HG02840 (cell line): Measurements from ENCODE around the gene TMEM121.

Experiments
- ATAC-seq: cut with Tn5 transposase; IDR thresholded peaks from one replicate; pipeline ENCODE4 v1.9.1; 2021; ENCODE audit warnings: mild to moderate bottlenecking, moderate library complexity, moderate number of reproducible peaks; ENCODE audit not compliant: unreplicated experiment, low FRiP score

The TMEM121 gene

GRCh38 chr14:105497671-105498429 lies 28.5 kb upstream of the TMEM121 start:
- ATAC-seq, result no peak

GRCh38 chr14:105498430-105499255 lies 27.7 kb upstream of the TMEM121 start:
- no peak for ATAC-seq

DNA sequence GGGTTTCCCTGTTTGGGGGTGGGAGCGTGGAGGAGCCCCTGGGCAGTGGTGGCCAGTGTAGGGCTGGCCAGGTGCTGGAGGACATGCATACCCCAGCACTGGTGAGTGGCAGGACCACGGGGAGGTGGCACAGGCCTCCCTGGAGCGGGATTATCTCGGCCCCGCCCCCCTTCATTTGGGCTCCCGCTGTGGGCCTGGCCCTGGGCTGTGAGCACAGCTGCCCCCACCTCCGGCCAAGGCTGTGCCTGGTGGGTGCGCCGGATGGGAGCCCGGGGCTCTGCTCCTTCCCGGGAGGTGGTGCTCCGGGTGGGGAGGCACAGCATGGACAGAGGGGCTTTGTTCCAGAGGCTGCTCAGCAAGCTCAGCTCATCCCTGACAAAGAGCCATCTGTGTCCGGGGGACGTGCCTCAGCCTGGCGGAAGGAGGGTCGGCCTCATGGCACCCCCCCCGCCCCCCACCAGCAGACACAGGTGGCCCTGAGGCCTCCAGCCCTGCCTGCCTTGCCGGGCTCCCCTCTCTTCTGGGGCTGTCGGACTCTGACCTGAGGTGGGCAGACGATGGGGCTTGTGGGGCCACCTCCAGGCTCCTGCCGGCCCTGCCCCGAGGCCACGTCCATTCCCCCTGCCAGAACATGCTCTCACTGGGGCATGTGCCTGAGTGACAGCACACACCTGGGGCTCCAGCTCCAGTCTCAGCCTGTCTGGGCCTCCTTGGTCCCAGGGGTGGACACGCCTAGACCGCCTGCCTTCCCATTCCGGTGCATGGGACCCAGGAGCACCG lies 26.9 kb upstream of the TMEM121 start:
- no peak for ATAC-seq

- ATAC-seq, result no peak
These were observed 26.2 kb upstream of the TMEM121 start for GRCh38 chr14:105500036-105500725.

- ATAC-seq, result no peak
These were observed 25.7 kb upstream of the TMEM121 start for GRCh38 chr14:105500726-105501101.

- no peak for ATAC-seq
These were observed 24.7 kb upstream of the TMEM121 start for GRCh38 chr14:105501504-105502291.

GRCh38 chr14:105502446-105503295 lies 23.7 kb upstream of the TMEM121 start:
- no peak for ATAC-seq

DNA sequence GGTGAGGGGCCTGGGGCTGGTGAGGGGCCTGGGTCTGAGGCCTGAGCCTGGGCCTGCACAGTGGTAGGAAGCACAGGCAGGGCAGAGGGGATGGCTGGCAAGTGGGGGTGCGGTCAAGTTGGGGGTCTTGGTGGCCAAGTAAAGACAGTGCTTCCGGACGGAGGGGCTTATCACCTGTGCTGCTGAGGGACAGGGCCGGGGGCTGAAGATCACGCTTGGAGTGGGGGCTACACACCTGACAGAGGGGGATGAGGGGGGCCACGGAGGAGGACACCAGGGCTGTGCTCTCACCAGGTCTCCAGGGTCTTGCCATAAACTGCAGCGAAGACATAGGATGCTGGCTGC lies 23.1 kb upstream of the TMEM121 start:
- no peak for ATAC-seq

DNA sequence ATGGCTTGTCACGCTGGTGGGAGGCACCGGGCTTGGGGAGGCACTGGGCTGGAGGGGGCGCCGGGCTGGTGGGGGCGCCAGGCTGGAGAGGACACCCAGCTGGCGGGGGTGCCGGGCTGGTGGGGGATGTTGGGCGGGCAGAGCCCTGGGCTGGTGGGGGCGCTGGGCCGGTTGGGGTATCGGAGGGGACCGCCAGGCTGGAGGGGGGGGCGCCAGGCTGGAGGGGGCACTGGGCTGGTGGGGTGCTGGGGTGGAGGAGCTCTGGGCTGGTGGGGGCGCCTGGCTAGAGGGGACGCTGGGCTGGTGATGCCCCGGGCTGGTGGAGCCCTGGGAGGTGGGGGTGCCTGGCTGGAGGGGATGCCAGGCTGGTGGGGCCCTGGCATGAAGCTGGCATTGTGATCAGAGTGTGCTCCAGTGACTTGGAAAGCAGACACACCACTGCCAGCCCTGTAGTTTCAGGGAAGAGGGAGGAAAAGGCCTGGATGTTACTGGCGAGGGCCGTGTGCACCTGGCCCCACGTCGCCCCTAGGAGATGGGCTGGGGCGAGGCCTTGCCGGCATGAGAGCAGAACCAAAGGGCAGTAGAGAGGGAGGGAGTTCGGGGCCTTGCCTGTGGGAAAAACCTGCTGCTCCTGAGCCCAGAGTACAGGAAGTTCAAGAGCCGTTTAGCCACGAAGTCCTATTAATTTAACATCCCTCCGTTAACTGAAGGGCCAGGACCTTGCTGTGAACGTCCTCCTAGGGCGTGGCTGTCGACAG lies 22.3 kb upstream of the TMEM121 start:
- no peak for ATAC-seq

- no peak for ATAC-seq
These were observed 21.3 kb upstream of the TMEM121 start for GRCh38 chr14:105505101-105505500.

DNA sequence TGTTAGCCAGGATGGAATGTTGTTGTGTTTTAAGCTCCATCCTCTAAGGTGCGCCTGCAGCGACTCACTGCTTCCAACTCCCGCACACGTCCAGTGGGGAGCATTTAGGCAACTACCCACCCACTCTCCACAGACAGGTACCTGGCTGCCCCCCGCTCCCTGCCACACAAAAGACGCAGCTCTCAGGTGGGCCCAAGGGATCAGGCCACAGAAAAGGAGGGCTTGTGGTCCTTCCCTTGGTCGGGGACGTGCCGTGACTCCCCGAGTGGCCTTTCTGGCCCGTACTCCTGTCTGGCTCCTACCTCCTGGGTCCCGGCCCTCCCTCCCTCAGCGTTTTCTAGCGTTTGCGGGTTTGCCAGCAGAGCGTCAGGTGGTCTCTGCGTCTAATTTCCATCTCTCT lies 19.1 kb upstream of the TMEM121 start:
- ATAC-seq, result no peak

GRCh38 chr14:105508069-105508468 lies 18.3 kb upstream of the TMEM121 start:
- ATAC-seq, result no peak

DNA sequence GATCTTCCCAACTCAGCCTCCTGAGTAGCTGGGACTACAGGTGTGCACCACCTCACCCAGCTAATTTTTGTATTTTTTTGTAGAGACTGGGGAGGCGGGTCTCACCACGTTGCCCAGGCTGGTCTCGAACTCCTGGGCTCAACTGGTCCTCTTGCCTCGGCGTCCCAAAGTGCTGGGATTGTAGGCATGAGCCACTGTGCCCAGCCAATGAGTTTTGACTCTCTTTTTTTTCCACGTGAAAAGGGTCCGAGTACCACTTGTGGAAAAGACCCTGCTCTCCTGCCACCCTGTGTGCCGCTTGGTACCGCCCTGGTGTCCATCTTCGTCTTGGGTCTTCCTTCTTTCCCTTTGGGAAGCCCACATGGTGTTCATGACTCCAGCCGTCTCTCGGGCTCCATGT lies 17.8 kb upstream of the TMEM121 start:
- no peak for ATAC-seq

GRCh38 chr14:105517096-105517495 lies 9.3 kb upstream of the TMEM121 start:
- ATAC-seq, result no peak

DNA sequence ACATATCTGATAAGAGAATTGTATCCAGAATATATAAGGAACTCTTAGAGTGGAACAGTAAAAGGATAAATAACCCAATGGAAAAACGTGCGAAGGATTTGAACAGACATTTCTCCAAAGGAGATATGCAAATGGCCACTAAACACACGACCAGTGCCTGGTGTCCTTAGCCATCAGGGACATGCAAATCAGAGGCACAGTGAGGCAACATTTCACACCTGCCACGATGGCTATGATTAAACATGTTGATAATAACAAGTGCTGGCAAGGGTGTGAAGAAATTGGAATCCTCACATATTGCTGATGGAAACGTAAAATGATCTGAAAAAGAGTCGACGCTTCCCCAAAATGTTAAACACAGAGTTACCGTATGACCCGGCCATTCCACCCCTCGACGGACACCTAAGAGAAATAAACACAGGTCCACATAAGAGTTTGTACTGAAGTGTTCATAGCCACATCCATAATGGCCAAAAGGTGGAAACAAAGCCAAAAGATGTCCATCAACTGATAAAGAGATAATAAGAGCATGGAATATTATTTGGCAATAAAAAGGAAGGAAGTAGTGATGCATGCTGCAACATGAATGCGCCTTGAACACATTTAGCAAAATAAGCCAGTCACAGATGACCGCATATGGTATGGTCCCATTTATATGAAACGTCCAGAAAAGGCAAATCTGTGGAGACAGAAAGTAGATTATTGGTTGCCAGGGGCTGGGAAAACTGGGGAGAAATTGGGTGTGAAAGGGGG lies 6.3 kb upstream of the TMEM121 start:
- ATAC-seq, result no peak

- no peak for ATAC-seq
These were observed 1.1 kb upstream of the TMEM121 start for GRCh38 chr14:105525326-105525725.

- ATAC-seq, result no peak
These were observed 495 bp downstream of the TMEM121 start for GRCh38 chr14:105526776-105527380.
